Renal pelvis (tissue), 4 donors: ENCODE results near the gene ART3. TPM values are rescaled to one million over a fixed set of nuclear protein-coding genes. Genes with fewer than 3 reads are reported as not detected.

Experiments
- DNase-seq: peaks from one replicate; pipeline ENCODE4 v3.0.0-alpha.2; 2013
- polyA plus RNA-seq, 3 donors: library from polyadenylated mRNA; unstranded; fragments of 120-200 nt; gene quantifications; one replicate each; pipeline ENCODE4 v1.2.1, GENCODE V29; 2013; ENCODE audit not compliant: insufficient read length in 3 of 3

ART3 gene
- polyA plus RNA-seq, 3 donors: 0.27 to 0.86 (median 0.68) TPM

DNA sequence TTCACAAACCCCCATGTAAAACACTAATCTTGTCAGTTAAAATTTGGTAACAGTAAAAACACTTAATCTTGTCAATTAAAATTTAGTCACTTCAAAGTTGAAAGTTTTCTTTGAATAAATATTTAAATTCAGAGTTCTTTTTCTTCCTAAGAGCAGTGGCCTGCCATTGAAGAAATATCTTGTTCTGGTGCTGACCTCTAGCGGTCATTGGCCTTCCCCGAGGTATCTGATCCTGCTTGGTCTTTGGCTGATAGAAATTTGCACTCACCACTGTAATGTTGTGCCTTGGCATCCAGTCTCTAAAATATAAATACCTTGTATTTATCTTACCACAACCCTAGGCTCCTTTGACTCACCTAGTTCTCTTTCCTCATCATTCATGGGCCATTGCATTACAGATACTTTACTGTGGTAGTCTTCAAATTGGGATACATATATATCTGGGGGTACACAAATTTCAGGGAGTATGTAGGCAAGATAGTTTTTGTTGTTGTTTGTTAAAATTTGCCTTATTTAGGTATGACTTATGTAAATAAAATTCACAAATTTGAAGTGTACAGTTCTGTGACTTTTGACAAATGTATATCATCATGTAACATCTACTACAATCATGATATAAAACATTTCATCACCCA lies 6.7 kb upstream of the ART3 start:
- peak; percentile 64 for DNase-seq

DNA sequence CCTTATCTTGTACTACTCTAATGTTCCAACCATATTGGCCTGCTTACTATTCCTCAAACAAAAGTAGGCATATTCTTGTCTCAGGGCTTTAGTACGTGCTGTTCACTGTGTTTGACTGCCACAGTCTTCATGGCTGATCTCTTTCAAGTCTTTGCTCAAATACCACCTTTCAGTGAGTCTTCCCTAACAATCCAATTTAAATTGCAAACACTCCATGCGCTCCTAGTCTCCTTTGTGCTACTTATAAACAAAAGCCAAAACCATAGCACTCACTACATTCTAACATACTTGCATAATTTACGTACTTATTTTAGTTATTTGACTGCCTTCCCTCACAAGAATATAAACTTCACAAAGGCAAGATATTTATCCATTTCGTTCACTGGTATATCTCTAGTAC lies 1.7 kb upstream of the ART3 start:
- DNase-seq: no peak

DNA sequence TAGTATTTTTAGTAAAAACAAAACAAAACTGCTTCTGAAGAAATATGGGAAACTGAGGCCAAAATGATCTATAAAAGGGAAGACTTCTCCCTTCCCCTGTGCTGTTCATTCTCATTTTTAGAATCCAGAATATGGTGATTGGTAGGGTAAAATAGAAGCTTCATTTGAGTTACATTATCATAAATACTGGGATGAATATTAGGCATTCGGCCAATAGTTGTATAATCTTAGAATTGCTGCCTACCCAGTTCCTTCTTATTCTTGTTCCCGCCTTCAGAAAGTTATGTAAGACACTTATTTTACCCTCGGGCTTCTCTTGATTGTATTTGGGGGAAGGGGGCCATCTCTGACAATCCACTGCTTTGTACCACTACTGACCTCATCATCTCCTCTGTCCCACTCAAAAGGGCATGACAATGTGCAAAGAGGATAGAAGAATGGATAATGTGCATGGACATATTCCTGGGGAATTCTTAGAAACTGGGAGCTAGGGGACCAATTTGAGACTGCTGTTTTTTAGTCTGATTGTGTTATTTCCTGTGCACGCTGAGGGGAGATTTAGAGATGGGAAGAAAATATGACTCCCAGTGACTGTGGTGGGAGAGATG lies 588 bp downstream of the ART3 start:
- DNase-seq: no peak

DNA sequence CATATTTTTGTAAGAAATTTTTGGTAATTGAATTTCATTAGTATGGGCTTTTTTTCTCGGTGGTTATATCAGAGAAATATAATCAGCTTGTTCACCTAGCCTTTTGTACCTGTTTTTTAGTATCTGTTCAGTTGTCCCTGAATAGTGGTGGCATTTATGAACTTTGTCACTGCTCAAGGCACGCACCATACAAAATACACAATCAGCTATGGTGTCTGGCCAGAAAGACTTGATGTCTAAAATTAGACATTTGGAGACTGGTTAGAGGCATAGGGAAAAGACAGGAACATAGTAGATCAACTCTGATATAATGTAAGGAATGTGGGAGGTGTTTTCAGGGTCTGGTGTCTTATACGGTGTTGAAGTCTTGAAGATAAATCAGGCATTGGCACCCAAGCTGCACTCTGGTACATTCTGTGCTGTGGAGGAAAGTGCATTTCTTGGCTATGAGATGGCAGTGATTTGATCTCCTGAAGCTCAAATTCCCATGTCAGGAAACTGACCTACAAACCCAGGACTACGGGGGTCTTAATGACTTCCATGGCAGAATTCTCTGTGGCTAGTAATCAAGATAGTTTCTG lies 3.6 kb downstream of the ART3 start:
- DNase-seq: no peak

DNA sequence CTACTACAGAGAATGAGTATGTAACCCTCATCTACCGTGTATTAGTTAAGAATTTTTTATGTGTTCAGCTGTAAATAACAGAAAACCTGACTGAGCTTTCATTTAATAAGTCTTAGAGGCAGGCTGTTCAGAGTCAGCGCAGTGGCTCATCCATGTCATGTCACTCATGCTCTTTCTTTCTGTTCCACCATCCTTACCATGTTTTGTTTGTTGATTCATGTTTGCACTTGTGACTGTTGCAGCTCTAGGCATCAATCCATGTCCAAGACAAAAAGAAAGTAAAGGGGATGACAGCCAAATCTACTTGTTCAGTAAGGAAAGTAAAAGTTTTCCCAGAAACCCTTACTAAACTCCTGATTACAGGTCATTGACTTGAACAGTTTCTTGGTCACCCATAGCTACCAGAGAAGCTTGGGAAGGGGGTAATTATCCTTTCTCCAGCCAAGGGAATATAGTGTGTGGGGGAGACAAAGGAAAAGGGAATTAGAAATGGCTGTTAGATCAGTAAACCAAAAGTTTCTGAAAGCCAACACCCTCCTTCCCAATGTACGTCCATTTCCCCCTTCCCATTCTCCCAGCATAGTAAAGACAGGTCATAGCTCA lies 9.0 kb downstream of the ART3 start:
- no peak for DNase-seq

DNA sequence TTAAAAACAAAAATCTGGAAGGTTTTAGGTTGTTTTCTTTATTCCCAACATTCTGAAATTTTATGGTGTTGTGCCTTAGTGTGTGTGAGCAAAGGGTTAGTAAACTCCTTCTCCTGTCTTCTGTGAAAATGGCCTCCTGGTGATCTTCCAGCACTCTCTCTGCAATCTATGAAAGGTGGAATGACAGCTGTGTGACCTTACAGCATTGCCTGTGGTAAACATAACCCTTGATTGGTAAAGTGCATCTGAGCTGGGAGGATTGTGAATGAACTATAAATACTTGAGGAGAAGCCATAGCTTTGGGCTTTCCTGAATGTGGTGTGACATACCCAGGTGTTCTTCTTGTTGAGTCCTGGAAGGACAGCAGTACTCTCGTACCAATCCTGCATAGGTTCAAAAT lies 10.0 kb downstream of the ART3 start:
- no peak for DNase-seq

DNA sequence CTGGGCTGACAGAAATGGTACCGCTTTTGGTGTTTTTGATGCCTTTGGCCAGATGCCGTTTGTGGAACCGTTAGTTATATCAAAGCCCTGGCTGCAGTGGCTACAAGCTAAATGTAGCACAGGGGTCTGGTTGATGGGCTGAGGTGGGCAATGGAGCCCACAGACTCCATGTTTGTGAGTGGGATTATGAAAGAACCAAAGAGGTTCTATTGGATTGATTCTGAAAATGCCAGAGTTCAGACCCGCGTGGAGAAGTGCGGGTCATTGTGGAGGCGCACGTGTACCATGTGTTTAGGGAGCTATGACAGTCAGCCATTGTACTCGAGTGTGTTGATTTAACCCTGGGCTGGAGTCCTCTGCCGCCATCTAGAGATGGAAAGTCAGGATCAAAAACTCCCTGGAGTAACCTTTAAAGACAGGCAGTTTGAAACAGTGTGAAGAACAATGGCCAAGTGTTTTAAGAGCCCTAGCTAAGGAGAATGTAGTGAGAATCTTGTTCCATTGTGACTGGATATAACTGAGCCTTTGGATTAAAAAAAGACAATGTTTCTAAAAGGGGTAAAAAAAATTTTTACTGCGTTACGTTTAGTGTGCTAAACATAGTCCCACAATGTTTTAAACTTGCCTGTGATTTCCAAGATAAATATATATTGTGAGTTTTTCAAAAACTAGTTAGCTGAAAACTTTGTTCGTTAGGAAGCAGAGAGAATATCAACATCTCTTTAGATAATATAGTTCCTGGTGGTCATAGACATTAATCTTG lies 12.7 kb downstream of the ART3 start:
- DNase-seq: peak; percentile 47

DNA sequence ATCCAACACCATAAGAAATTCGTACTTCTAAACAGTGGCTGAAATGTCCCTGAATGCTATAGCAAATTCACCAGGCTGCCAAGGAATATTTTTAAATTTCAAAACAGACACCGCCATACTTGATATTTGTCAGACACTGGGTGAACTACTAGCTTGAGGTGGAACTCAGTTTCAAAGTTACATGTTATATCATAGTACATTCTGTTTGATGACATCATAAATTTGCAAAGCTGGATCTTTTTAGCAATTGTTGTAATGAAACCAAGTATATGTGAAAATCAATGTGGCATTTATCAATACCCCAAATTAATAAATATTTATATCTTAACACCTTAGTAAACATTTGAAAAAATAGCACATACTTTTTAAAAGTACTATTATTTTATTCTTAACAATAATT lies 14.2 kb downstream of the ART3 start:
- no peak for DNase-seq

DNA sequence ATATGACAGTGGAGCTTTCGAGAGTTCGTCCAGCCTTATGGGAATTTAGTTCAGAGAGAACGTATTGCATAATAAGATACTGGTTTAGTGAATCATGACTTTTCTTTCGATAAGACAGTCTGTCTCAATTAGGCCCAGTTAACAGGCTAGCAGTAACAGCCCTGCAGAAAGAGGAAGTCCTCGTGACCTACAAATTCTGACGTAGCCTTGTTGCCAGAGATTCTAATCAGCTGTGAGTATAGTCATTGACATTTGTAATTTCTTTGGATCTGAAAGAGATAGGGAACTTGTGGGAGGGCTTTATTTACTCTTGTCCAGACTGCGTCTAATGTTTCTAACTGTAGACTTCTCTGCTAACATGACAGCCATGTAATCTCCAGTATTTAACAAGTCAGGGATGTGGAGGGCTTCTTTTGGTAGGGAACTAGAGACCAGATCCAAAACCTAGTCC lies 15.8 kb downstream of the ART3 start:
- DNase-seq: no peak

DNA sequence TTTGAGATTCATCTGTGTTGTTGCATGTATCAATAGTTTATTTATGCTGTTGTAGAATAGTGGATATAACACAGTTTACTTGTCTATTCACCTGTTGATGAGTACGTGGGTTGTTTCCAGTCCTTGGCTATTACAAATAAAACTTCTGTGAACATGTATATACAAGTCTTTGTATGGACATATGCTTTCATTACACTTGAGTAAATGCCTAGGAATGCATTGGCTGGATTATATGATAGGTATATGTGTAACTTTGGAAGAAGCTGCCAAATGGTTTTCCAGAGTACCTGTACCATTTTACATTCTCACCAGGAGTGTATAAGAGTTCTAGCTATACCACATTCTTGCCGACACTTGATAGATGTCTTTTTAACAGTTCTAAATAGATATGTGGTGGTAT lies 16.5 kb downstream of the ART3 start:
- no peak for DNase-seq

DNA sequence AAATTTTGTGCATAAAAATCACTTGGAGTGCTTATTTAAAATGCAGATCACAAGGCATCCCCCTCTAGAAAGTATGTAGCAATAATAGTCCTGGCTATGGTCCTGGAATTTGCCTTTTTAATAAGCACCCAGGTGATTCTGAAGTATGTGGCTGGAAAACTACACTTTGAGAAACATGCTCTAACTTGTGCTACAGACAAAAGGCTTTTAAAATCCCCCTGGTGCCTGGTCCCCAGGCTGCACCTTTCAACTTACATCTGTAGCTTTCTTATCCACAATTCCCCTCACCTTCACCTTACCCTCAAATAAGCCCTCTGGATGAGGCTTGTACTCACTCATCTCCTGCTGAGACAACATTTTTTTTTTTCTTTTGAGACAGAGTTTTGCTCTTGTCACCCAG lies 21.1 kb downstream of the ART3 start:
- no peak for DNase-seq

DNA sequence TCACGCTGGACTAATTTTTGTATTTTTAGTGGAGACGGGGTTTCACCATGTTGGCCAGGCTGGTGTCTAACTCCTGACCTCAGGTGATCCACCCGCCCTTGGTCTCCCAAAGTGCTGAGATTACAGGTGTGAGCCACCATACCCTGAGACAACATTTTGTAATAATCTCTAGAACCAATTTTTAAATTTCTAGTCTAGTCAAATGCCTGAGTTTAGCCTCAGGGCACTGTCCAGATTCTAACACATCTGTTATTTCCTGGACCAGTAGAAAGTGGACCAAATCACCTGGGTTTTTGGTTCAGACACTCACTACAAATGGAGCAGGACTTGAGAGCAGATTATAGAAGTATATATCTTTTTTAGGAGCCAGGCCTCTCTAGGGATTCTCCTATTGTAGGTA lies 21.6 kb downstream of the ART3 start:
- DNase-seq: no peak

DNA sequence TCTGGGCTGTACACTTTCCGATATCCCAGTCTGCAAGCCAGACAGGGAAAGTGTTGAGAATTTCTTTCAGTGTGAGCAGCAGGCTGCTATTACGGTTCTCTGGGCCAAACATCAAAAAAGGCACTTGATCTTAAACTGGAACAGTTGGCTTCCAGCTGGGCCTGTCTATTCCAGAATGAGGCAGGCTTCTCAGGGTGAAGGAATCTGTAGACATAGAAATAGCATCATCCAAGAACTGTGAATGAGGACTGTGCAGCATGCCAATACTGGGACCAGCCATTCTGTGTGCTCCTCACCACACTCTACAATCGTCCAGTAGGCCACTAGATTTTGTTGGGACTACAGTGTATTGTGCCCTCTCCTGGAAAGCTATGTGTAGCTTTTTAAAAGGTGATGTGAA lies 31.1 kb downstream of the ART3 start:
- no peak for DNase-seq

DNA sequence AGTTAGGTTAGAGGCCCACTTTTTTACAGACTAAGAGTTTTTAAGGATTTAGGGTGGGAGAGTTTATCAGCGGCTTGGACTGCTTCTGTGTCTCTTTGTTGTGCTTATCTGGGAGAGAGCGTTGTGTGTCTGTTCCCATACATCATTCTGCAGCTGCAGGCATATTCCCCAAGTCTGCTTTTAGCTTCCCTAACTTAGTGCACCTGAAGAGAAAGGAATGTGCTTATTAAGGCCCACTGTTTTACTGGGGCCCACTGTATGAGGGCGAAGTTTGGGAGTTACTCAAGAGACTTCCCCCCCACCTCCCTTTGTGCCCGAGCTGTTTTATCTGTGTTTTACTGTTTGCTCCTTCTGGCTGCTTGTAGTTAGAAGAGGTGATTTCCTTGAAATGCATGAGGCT lies 31.9 kb downstream of the ART3 start:
- no peak for DNase-seq

DNA sequence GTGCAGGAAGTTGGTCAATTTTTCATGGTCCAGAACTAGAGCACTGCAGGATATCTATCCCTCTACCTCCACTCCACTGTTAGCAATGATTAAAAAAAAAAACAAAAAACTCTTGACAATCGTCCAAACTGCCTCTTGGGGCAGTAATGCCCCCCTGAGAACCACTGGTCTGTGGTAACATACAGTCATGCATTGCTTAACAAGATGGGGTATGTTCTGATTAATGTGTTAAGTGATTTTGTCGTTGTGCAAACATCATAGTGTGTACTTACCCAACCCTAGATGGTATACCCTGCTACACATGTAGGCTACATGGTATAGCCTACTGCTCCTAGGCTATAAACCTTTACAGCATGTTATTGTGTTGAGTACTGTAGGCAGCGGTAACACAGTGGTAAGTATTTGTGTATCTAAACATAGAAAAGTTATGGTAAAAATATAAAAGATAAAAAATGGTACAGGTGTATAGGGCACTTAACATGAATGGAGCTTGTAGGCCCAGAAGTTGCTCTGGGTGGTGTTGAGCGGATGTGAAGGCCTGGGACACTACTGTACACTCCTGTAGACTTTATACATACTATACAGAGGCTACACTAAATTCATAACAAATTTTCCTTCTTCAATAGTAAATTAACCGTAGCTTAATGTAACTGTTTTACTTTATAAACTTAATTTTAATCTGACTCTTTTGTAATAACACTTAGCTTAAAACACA lies 34.1 kb downstream of the ART3 start:
- DNase-seq: no peak

DNA sequence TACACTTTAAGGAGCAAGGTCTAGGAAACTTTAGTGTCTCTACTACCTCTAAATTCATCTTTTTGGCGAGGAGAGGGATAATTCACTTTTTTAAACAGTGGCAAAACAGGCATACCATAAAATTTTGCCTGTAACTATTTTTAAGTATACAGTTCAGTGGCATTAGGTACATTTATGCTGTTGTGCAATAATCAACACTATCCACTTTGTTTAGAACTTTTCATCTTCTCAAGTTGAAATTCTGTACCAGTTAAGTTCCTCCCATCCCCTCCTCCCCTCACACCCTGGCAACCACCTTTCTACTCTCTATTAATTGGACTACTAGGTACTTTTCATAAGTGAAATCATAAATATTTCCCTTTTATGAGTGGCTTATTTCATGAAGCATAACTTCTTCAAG lies 42.3 kb downstream of the ART3 start:
- no peak for DNase-seq

DNA sequence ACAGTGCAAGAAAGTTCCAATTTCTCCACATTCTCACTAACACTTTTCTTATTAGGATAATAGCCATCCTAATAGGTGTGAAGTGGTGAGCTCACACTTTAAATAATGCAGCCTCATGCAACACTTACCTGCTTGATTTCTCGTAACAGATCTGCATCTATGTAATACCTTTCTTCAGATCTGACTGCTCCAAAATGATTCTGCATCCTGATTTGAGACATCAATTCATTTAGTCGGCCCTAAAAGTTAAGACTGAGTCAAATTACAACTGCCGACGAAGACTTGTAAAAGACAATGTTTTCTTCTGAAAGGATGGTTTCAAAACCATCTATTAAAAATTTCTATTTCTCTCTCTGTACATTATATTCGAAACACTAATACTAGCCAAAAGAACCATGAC lies 43.0 kb downstream of the ART3 start:
- DNase-seq: no peak

DNA sequence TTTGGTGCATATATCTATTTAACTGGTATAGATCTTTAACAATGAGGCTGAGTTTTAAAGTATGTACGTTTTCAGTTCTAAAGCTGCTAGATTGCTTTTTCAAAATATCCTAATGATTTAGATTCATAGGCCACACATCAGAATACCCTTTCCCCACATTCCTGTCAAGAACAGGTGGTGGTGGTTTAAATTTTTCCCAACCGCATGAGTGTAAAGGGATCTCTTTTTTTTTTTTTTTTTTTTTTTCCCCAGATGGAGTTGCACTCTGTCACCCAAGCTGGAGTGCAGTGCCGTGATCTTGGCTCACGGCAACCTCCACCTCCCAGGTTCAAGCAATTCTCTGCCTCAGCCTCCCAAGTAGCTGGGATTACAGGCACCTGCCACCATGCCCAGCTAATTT lies 45.7 kb downstream of the ART3 start:
- no peak for DNase-seq

DNA sequence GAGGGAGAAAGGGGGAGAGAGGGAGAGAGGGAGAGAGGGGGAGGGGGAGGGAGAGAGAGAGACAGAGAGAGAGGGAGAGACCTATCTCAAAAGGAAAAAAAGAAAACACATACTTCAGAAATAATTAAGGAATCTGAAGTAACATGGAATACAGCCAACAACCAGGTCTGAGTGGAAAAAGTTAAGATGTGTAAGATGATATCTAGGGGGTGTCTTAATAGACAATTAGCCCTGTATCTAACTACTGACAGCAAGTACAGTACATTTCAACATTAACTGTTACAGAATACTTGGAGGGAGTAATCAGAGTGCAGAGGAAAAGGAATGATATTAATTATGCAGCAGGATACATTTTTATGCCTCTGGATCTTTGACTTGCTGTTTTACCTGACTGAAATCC lies 51.3 kb downstream of the ART3 start:
- no peak for DNase-seq

DNA sequence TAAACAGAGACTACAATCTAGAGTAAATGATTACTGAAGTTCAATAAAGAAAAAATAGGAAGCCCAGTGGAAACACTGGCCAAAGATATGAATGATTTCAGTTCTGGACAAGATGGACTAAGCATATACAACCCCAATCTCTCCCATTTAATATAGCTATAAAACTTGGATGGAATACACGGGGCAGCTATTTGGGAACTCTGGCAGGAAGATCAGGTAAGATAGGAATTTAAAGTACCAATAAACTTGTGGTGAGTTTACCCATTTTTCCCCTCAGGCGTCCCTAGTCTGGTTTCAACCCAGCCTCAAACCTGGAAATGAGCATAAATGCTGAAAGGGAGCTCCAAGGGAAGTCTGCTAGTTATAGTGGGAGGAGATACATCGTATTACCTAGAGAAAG lies 53.2 kb downstream of the ART3 start:
- DNase-seq: no peak

DNA sequence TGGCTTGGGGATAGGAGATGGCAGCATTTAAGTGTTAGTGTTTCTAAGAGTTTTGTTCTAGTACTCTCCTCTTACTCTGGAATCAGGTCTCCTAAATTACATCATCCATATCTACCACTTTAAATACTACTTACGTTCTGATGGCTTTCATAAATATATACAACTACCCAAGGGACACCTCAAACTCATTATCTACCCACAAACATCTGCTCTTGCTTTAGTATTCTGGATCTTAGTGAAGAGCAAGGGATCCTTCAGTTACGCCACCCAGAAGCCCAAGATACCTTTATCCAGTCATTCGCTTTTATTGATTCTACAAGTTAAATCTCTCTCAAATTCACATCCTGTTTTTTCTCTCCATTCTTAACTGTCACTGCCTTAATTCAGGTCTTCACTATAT lies 66.7 kb downstream of the ART3 start:
- no peak for DNase-seq

DNA sequence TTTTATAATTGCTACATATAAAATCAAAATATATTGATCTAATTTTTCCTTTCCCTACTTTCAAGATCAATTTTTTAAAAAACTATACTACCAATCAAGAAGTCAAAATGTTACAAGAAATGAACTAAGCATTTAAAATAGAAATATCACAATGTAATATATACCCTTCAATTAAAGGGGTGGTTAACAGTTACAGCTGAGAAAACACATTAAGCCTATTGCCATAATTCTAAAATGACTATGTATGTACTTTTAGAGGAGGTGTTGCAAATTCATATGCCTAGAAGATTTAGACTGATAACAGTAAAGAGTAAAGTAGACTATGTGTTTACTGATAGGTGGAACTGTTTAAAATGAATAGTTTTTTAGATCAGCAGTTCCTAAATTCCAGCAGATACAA lies 70.0 kb downstream of the ART3 start:
- no peak for DNase-seq
